Stimulated activated CD8-positive, alpha-beta memory T cell treated with anti-CD3 and anti-CD28 coated beads, Interleukin-7, amount 100 ng/mL, for 1 hour (primary cell): ENCODE data around the gene BPI.
"Not testable (repeated sequence)": the region's sequence is repeated elsewhere in the genome, so short reads cannot be mapped to it uniquely, and the experiment has no call there.

Experiments used
- DNase-seq, 2 donors: peaks; one replicate each; pipeline ENCODE4 v3.0.0-alpha.2; 2020; ENCODE audit warnings: low read depth in 2 of 2

BPI gene

GRCh38 chr20:38304845-38305447, 990 bp downstream of the BPI start:
- no peak for DNase-seq

- DNase-seq = no peak
Measured at GRCh38 chr20:38305541-38305940, 1.6 kb downstream of the BPI start.

DNA sequence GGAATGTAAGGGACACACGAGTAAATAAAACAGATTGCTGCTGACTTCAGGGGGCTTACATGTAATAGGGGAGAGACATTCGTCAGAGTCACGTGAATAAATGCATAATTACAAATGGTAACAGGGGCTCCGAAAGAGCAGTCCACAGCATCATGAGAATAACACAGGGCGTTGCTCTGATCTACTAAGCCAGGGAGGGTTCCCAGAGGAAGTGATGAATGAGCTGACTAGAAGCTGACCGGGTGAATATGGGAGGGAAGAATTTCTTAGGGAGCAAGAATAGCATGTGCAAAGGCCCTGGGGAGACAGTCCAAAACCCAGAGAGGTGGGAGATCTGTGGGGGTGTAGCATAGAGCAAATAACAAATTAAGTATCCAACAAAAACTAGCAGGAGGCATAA, 2.4 kb downstream of the BPI start:
- no peak for DNase-seq

- DNase-seq = no peak
Measured at GRCh38 chr20:38307371-38308046, 3.6 kb downstream of the BPI start.

GRCh38 chr20:38308047-38308438, 4.1 kb downstream of the BPI start:
- no peak for DNase-seq

DNA sequence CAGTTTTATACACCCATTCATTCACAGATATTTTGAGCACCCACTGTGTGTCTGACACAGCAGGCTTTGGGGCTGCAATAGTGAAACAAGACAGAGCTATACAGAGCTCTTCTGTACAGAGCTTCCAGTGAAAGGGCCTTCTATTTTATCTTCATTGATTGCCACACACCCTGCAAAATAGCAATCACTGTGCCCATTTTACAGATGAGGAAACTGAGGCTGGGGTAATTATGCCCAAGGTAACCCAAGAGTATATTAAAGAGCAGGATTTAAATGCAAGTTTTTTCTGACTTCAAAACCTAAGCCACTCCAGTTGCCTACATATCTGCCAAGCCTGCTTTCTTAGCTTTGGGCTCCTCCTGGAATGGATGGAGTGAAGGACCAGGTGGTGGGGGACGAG, 4.5 kb downstream of the BPI start:
- DNase-seq = no peak

- no peak for DNase-seq
Measured at GRCh38 chr20:38311091-38311490, 7.1 kb downstream of the BPI start.

DNA sequence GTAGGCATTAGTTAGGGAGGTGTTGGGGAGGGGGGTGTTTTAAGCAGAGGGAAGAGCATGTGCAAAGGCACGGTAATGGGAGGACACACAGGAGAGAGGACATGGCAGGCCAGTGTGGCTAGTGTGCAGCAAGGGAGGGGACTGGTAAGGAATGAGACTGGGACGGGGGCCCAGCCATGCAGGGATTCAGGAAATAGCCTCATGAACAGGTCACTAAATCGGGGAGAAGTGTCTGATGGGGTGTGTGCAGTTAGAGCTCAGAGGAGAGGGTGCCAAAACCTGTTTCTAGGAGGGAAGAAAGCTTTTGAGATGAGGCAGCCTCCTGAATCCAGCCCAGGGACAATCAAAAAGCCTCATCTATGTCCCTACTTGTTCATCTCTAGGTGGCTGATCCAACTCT, 7.5 kb downstream of the BPI start:
- no peak for DNase-seq

DNA sequence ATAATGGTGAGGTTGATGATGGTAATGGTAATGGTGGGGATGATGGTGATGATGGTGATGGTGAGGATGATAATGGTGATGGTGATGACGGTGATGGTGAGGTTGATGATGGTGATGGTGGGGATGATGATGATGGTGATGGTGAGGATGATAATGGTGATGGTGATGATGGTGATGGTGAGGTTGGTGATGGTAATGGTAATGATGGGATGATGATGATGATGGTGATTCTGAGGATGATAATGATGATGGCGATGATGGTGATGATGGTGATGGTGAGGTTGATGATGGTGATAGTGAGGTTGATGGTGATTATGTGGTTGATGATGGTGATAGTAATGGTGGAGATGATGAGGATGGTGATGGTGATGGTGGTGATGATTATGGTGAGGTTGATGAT, 9.7 kb downstream of the BPI start:
- no peak for DNase-seq

DNA sequence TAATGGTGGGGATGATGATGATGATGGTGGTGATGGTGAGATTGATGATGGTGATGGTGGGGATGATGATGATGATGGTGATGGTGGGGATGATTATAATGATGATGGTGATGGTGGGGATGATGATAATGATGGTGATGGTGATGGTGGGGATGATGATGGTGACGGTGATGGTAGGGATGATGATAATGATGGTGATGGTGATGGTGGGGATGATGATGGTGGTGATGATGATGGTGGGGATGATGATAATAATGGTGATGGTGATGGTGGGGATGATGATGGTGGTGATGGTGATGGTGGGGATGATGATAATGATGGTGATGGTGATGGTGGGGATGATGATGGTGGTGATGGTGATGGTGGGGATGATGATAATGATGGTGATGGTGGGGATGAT, 10.4 kb downstream of the BPI start:
- DNase-seq = not testable (repeated sequence)

DNA sequence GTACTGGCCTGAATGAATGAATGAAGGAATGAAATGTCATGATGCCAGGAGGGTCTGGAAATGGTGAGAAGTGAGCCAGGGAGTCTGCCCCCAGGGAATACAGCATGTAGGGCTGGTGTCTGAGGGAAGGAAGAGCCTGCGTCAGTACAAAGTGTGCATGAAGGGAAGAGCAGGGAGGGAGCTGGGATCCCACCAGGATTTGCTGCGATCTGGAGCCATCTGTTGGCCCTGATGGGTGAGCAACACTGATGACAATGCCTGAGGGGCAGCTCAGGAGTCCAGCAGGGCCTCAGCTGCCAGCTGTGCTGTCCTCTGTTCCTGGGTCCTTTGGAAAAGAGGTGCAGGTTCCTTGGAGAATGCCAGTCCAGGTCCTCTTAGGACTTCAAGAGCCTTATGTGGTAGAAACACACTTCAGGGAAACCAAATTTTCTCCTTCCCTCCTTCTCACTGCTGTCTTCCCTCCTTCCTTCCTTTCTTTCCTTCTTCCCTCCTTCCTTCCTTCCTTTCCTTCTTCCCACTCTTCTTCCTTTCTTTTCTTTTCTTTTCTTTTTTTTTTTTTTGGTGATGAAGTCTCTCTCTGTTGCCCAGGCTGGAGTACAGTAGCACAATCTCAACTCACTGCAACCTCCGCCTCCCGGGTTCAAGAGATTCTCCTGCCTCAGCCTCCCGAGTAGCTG, 11.5 kb downstream of the BPI start:
- DNase-seq = no peak

GRCh38 chr20:38316341-38316740, 12.4 kb downstream of the BPI start:
- DNase-seq = no peak

DNA sequence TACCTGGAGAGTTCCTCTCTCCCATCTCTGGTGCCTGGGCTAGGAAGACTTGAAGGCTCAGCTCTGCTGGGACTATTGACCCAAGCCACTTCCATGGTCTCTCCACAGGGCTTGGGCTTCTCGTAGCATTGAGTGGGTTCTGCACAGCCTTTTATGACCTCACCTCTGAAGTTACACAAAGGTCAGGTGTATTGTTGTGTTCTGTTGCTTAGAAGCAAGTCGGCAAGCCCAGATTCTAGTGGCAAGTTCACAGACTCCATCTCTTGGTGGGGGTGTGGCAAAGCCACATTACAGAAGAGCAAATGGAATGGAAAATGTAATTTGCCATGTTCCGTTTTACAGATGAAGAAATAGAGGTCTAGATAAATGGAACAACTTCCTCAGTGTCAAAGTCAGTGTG, 13.5 kb downstream of the BPI start:
- no peak for DNase-seq

GRCh38 chr20:38320221-38320620, 16.3 kb downstream of the BPI start:
- DNase-seq = no peak

DNA sequence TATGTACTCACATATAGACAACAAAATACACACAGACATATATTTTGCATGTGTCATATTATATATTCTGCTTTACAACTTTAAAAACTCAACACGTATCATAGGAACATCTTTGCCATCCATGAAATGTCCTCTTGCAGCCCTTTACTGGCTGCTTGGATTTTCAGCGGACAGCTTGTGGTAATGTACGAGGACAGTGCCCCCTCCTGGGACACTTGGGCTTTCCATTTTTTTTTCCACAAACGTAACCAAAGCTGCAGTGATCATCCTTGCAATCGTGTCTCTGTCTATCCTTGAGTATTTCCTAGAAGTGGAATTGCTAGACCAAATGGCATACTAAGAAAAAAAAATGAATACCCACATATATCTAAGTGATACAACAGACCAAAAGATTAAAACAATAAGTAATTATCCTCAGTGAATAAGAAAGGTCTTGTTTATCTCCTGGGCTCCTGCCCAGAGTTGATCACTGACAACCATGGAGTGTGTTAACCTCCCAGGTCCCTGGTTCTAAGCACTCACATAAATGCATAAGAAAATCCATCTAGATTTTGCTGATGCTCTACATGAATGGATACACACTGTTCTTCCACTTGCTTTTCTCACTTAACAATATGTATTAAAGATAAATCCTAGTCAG, 18.1 kb downstream of the BPI start:
- no peak for DNase-seq

DNA sequence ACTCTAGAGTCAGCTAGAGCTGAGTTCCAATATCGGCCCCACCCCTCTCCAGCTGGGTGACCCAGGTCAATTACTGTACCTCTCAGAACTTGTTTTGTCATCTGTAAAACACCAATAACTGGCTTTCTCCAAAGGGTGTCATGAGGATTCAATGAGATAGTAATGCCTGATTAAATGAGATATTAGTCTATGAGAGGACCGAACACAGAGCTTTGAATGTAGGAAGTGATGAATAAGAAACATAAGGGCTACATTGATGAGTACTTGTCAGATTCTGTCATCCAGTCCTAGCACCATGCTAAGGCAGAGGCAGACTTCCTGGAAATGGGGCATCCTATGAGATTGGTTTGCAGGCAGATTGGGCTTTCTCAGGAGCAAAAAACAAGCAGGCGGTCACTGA, 20.2 kb downstream of the BPI start:
- DNase-seq = no peak

GRCh38 chr20:38325167-38325566, 21.2 kb downstream of the BPI start:
- no peak for DNase-seq

GRCh38 chr20:38325905-38326304, 21.9 kb downstream of the BPI start:
- no peak for DNase-seq

DNA sequence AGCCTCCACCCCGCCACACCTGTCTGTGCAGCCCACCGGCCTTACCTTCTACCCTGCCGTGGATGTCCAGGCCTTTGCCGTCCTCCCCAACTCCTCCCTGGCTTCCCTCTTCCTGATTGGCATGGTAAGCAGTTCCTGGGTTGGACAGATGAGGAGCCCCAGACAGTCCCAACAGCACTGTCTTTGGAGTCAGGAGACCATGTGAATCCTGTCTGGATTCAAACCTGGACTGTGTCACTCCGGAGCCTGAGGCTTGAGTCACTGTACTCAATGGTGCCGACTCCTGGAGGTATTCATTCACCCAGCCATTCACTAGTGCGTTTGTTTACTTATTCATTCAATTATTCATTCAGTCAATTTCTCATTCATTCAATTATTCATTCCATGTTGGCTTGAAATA, 22.4 kb downstream of the BPI start:
- no peak for DNase-seq

DNA sequence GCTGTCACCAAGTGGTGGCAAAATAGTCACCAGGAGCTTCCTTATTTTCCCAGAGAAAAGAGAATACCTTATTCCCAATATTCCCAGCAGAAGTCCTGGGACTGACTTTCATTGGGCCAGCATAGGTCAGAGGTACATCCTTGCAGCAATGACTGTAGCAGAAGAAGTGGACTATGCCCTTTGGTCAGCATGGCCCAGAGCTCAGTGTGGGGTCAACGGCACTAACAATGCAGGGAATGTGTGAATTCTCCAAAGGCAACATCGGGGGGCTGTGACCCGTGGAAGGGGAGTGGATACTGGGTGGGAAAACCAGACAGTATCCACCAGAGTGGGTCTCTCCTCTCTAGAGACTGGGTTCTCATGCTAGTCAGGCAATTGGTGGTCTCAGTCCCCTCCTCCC, 26.7 kb downstream of the BPI start:
- DNase-seq = no peak

GRCh38 chr20:38331245-38331644, 27.3 kb downstream of the BPI start:
- no peak for DNase-seq

DNA sequence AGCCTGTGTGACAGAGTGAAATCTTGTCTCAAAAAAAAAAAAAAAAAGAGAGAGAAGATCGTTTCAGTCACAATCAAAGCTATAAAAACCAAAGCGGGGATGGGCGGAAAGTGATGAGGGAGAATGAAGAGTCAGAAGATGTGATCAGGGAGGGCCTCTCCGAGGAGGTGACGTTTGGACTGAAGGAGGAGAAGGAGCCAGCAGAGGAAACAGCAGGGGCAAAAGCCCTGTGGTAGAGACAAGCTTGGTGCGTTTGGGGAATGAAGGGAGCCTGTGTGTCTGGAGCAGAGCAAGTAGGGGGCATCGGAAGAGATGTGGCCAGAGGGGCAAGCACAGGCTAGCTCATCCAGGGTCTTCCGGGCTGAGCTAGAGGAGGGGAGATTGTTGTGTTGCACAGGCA, 27.9 kb downstream of the BPI start:
- no peak for DNase-seq

DNA sequence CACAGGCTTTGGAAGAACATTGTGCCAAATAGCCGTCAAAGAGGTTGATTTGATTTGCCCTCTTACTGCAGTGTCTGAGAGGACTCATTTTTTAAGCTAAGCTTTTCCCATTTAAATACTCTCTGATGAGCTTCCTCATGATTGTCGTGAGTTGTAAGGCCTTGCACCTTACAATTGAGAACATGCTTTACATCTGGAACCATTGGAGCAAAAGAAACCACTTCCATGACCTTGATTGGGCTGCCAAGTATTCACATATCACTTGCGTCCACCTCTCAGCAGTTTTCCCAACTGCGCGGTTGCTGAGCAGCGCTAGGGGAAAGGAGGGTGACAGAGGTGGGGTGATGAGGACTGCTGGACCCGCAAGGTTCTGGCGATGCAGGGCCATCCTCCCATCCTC, 30.1 kb downstream of the BPI start:
- DNase-seq = no peak
